ENCODE results near the gene A1CF.

The A1CF gene

GRCh38 chr10:50861370-50861769 lies 24.1 kb downstream of the A1CF start:
- H3K4me3 ChIP-seq (IDR thresholded peaks at IDR 0.05; ENCODE audit: insufficient read depth, low read depth, low read length): no peak overlapping the region
- no peaks in the 10 kb centered on the region for H3K4me1 ChIP-seq (ENCODE audit: low read depth, poor library complexity, severe bottlenecking)
- H3K9ac ChIP-seq: no peak overlapping the region
- H3K79me2 ChIP-seq (ENCODE audit: insufficient read depth, low read depth): no peaks in the 10 kb centered on the region
- no peak for TF ChIP-seq CTCF (conservative IDR thresholded peaks at IDR 0.05; ENCODE audit: low read depth, low read length)
- H3K27me3 ChIP-seq (ENCODE audit: insufficient read depth, low read depth): no peaks in the 10 kb centered on the region
- no peak overlapping the region for H3K4me2 ChIP-seq
- H4K20me1 ChIP-seq (ENCODE audit: insufficient read depth): no peaks in the 10 kb centered on the region
- H3K27ac ChIP-seq: no peak overlapping the region
- no peaks in the 10 kb centered on the region for H3K36me3 ChIP-seq (ENCODE audit: insufficient read depth)
- no peak overlapping the region for H2AFZ ChIP-seq (ENCODE audit: low read depth)

- Histone ChIP-seq H3K79me2 (ENCODE audit: insufficient read depth, low read depth) (no peaks in the 10 kb centered on the region), H4K20me1 (ENCODE audit: insufficient read depth) (no peaks in the 10 kb centered on the region), H3K27ac (no peak overlapping the region), H3K36me3 (ENCODE audit: insufficient read depth) (no peaks in the 10 kb centered on the region), H3K4me2 (no peak overlapping the region), H3K4me3 (IDR thresholded peaks at IDR 0.05; ENCODE audit: insufficient read depth, low read depth, low read length) (no peak overlapping the region), H2AFZ (ENCODE audit: low read depth) (no peak overlapping the region), H3K4me1 (ENCODE audit: low read depth, poor library complexity, severe bottlenecking) (no peaks in the 10 kb centered on the region), H3K9ac (no peak overlapping the region), H3K27me3 (ENCODE audit: insufficient read depth, low read depth) (no peaks in the 10 kb centered on the region)
- no peak for TF ChIP-seq CTCF (conservative IDR thresholded peaks at IDR 0.05; ENCODE audit: low read depth, low read length)
These were observed 27.8 kb downstream of the A1CF start for GRCh38 chr10:50857579-50857978.

- Histone ChIP-seq H3K9ac (no peak overlapping the region), H3K4me1 (ENCODE audit: low read depth, poor library complexity, severe bottlenecking) (no peaks in the 10 kb centered on the region), H3K4me3 (IDR thresholded peaks at IDR 0.05; ENCODE audit: insufficient read depth, low read depth, low read length) (no peak overlapping the region), H3K27ac (no peak overlapping the region), H3K36me3 (ENCODE audit: insufficient read depth) (no peaks in the 10 kb centered on the region), H2AFZ (ENCODE audit: low read depth) (no peak overlapping the region), H3K27me3 (ENCODE audit: insufficient read depth, low read depth) (no peaks in the 10 kb centered on the region), H3K4me2 (no peak overlapping the region), H3K79me2 (ENCODE audit: insufficient read depth, low read depth) (no peaks in the 10 kb centered on the region), H4K20me1 (ENCODE audit: insufficient read depth) (no peaks in the 10 kb centered on the region)
- TF ChIP-seq CTCF (conservative IDR thresholded peaks at IDR 0.05; ENCODE audit: low read depth, low read length): no peak
These were observed 30.0 kb downstream of the A1CF start for GRCh38 chr10:50855461-50855860.

DNA sequence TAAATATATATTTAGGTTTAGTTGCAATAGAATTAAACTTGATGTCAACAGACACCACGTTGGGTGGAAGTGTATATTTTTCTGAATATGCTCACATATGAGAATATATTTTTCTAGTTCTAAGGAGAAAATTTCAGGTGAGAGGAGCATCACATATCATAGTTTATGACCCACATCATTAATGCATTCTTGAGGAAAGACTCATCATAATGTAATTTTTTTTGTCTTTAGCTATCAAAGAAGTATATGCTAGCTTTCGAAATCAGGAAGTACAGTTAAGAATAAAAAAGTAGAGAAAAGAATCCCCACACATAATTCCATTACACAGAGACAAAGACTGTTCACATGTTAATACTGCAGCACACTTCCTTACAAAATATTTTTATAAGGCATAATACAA lies 30.4 kb downstream of the A1CF start:
- H3K79me2 ChIP-seq (ENCODE audit: insufficient read depth, low read depth): no peaks in the 10 kb centered on the region
- no peaks in the 10 kb centered on the region for H4K20me1 ChIP-seq (ENCODE audit: insufficient read depth)
- H2AFZ ChIP-seq (ENCODE audit: low read depth): no peak overlapping the region
- no peak overlapping the region for H3K27ac ChIP-seq
- H3K27me3 ChIP-seq (ENCODE audit: insufficient read depth, low read depth): no peaks in the 10 kb centered on the region
- TF ChIP-seq CTCF (conservative IDR thresholded peaks at IDR 0.05; ENCODE audit: low read depth, low read length): no peak
- no peak overlapping the region for H3K9ac ChIP-seq
- H3K4me1 ChIP-seq (ENCODE audit: low read depth, poor library complexity, severe bottlenecking): no peaks in the 10 kb centered on the region
- no peaks in the 10 kb centered on the region for H3K36me3 ChIP-seq (ENCODE audit: insufficient read depth)
- H3K4me2 ChIP-seq: no peak overlapping the region
- H3K4me3 ChIP-seq (IDR thresholded peaks at IDR 0.05; ENCODE audit: insufficient read depth, low read depth, low read length): no peak overlapping the region
